Neutrophil (primary cell): ENCODE data around the gene MMP7.
"Not testable (repeated sequence)": the region's sequence is repeated elsewhere in the genome, so short reads cannot be mapped to it uniquely, and the experiment has no call there.

Experiments
- H3K27ac ChIP-seq: fragments of 200-600 bp; sonication (generic); 2 replicates; pipeline ENCODE4 v1.5.1; 2016; ENCODE audit warnings: mild to moderate bottlenecking, moderate library complexity
- H3K27me3 ChIP-seq: fragments of 200-600 bp; sonication (generic); 2 replicates; pipeline ENCODE4 v1.6.0; 2016; ENCODE audit warnings: mild to moderate bottlenecking
- H3K36me3 ChIP-seq: fragments of 200-600 bp; sonication (generic); 2 replicates; pipeline ENCODE4 v1.5.1; 2017
- H3K4me1 ChIP-seq, 2 experiments: fragments of 200-600 bp in 1 of 2; sonication (generic) in 1 of 2; 1 replicate in 1 of 2; 2 replicates in 1 of 2; pipeline versions ENCODE4 v1.5.1 to v1.6.1; 2013 to 2016; ENCODE audit warnings: low read depth in 1 of 2, low read length in 1 of 2, mild to moderate bottlenecking in 1 of 2, moderate library complexity in 1 of 2; ENCODE audit not compliant: control insufficient read depth in 1 of 2, insufficient read depth in 1 of 2
- H3K4me3 ChIP-seq, 2 experiments: fragments of 200-600 bp in 1 of 2; sonication (generic) in 1 of 2; 1 replicate in 1 of 2; 2 replicates in 1 of 2; pipeline ENCODE4 v1.5.1; 2013 to 2016; ENCODE audit warnings: low read depth in 1 of 2, low read length in 1 of 2, mild to moderate bottlenecking in 1 of 2, moderate library complexity in 1 of 2
- H3K9me3 ChIP-seq: fragments of 200-600 bp; sonication (generic); 2 replicates; pipeline ENCODE4 v1.5.1; 2016
- TF ChIP-seq, protein P1 (sequence below): fragments of 200-600 bp; sonication (generic); IDR thresholded peaks from 2 replicates; pipeline ENCODE4 v1.5.1; 2016; ENCODE audit warnings: antibody characterized with exemption

Gene MMP7

DNA sequence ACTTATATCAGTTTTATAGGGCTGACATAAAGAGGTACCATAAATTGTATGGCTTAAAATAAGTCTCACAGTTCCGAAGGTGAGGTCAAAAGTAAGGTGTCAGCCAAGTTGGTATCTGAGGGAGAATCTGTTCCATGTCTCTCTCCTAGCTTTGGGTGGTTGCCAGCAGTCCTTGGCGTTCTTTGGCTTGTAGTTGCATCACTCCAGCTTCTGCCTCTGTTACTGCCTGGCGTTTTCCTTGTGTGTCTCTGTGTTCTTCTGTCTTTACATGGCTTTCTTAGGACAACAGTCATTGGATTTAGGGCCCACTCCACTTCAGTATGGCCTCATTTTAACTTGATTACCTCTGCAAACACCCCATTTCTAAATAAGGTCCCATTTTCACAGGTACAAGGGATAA is 16.7 kb downstream of the MMP7 start:
- no peak overlapping the region for H3K27ac ChIP-seq
- no peak overlapping the region for H3K4me3 ChIP-seq
- H3K27me3 ChIP-seq: no peaks in the 10 kb centered on the region
- no peaks in the 10 kb centered on the region for H3K4me1 ChIP-seq
- TF ChIP-seq, protein P1, sequence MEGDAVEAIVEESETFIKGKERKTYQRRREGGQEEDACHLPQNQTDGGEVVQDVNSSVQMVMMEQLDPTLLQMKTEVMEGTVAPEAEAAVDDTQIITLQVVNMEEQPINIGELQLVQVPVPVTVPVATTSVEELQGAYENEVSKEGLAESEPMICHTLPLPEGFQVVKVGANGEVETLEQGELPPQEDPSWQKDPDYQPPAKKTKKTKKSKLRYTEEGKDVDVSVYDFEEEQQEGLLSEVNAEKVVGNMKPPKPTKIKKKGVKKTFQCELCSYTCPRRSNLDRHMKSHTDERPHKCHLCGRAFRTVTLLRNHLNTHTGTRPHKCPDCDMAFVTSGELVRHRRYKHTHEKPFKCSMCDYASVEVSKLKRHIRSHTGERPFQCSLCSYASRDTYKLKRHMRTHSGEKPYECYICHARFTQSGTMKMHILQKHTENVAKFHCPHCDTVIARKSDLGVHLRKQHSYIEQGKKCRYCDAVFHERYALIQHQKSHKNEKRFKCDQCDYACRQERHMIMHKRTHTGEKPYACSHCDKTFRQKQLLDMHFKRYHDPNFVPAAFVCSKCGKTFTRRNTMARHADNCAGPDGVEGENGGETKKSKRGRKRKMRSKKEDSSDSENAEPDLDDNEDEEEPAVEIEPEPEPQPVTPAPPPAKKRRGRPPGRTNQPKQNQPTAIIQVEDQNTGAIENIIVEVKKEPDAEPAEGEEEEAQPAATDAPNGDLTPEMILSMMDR: no peak
- H3K36me3 ChIP-seq: no peaks in the 10 kb centered on the region
- H3K9me3 ChIP-seq: no peaks in the 10 kb centered on the region

GRCh38 chr11:102510439-102511135 is 20.0 kb downstream of the MMP7 start:
- TF ChIP-seq, protein P1: no peak
- Histone ChIP-seq H3K36me3 (no peaks in the 10 kb centered on the region), H3K27ac (no peak overlapping the region), H3K4me1 (no peaks in the 10 kb centered on the region), H3K4me3 (no peak overlapping the region), H3K27me3 (no peaks in the 10 kb centered on the region), H3K9me3 (no peaks in the 10 kb centered on the region)

DNA sequence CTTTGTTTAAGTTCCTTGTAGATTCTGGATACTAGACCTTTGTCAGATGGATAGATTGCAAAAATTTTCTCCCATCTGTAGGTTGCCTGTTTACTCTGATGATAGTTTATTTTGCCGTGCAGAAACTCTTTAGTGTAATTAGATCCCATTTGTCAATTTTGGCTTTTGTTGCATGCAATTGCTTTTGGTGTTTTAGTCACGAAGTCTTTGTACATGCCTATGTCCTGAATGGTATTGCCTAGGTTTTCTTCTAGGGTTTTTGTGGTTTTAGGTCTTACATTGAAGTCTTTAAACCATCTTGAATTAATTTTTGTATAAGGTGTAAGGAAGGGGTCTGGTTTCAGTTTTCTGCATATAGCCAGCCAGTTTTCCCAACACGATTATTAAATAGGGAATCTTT is 27.7 kb downstream of the MMP7 start:
- H3K27ac ChIP-seq, H3K36me3 ChIP-seq, H3K9me3 ChIP-seq, H3K4me3 ChIP-seq, H3K27me3 ChIP-seq: not testable (repeated sequence)
- H3K4me1 ChIP-seq: peaks cover 4 to 10% of the 10 kb centered on the region in 2 experiments

DNA sequence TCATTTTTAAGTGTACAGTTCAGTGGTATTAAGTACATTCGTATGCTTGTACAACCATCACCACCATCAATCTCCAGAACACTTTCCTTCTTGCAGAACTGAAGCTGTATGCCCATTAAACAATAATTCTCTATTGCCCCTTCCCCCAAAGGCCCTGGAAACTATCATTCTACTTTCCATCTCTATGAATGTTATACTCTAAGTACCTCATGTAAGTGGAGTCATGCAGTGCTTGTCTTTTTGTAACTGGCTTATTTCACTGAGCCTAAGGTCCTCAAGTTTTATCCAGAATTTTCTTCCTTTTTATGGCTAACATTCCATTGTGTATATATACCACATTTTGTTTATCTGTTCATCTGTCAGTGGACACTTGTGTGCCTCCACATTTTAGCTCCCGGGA is 29.7 kb downstream of the MMP7 start:
- TF ChIP-seq, protein P1: no peak

GRCh38 chr11:102499931-102500330 is 30.6 kb downstream of the MMP7 start:
- Histone ChIP-seq H3K4me3 (no peak overlapping the region), H3K4me1 (peaks cover 4 to 10% of the 10 kb centered on the region in 2 experiments), H3K9me3 (no peaks in the 10 kb centered on the region), H3K36me3 (no peaks in the 10 kb centered on the region), H3K27me3 (no peaks in the 10 kb centered on the region), H3K27ac (no peak overlapping the region)
- TF ChIP-seq, protein P1: no peak

More for the DNA sequence above, 29.7 kb downstream of the MMP7 start:
- no peak overlapping the region for H3K27ac ChIP-seq
- H3K9me3 ChIP-seq: no peaks in the 10 kb centered on the region
- H3K36me3 ChIP-seq: no peaks in the 10 kb centered on the region
- H3K4me3 ChIP-seq: no peak overlapping the region
- peaks cover 4 to 10% of the 10 kb centered on the region in 2 experiments for H3K4me1 ChIP-seq
- no peaks in the 10 kb centered on the region for H3K27me3 ChIP-seq

GRCh38 chr11:102499151-102499550 is 31.4 kb downstream of the MMP7 start:
- TF ChIP-seq, protein P1: no peak

More at GRCh38 chr11:102499151-102499550, 31.4 kb downstream of the MMP7 start:
- Histone ChIP-seq H3K27ac (no peak overlapping the region), H3K27me3 (no peaks in the 10 kb centered on the region), H3K9me3 (no peaks in the 10 kb centered on the region), H3K36me3 (no peaks in the 10 kb centered on the region), H3K4me1 (peaks cover 4 to 10% of the 10 kb centered on the region in 2 experiments), H3K4me3 (no peak overlapping the region)
